RPMI8226 (cell line): Measurements from ENCODE around the gene VWA8.
"Not testable (repeated sequence)": the region's sequence is repeated elsewhere in the genome, so short reads cannot be mapped to it uniquely, and the experiment has no call there.

Experiments
- DNase-seq: peaks from one replicate; pipeline ENCODE4 v3.0.0-alpha.2; 2015

The VWA8 gene

GRCh38 chr13:41919031-41919740, 41.7 kb downstream of the VWA8 start:
- no peak for DNase-seq

- DNase-seq: peak; percentile 4
These were observed 43.3 kb downstream of the VWA8 start for GRCh38 chr13:41917641-41918040.

- DNase-seq: peak; percentile 77
These were observed 44.5 kb downstream of the VWA8 start for GRCh38 chr13:41916173-41916954.

- DNase-seq: peak; percentile 8
These were observed 45.8 kb downstream of the VWA8 start for GRCh38 chr13:41915081-41915480.

GRCh38 chr13:41914552-41914951, 46.4 kb downstream of the VWA8 start:
- DNase-seq: peak; percentile 52

GRCh38 chr13:41909506-41909905, 51.4 kb downstream of the VWA8 start:
- no peak for DNase-seq

- peak; percentile 50 for DNase-seq
These were observed 55.2 kb downstream of the VWA8 start for GRCh38 chr13:41905600-41906254.

- no peak for DNase-seq
These were observed 60.0 kb downstream of the VWA8 start for GRCh38 chr13:41900918-41901317.

- DNase-seq: not testable (repeated sequence)
These were observed 62.5 kb downstream of the VWA8 start for GRCh38 chr13:41898411-41898810.

GRCh38 chr13:41897126-41897525, 63.8 kb downstream of the VWA8 start:
- no peak for DNase-seq

GRCh38 chr13:41895478-41895877, 65.4 kb downstream of the VWA8 start:
- DNase-seq: no peak

GRCh38 chr13:41891119-41891518, 69.8 kb downstream of the VWA8 start:
- no peak for DNase-seq

- no peak for DNase-seq
These were observed 77.8 kb downstream of the VWA8 start for GRCh38 chr13:41883147-41883546.

GRCh38 chr13:41881890-41882289, 79.0 kb downstream of the VWA8 start:
- not testable (repeated sequence) for DNase-seq

- no peak for DNase-seq
These were observed 79.9 kb downstream of the VWA8 start for GRCh38 chr13:41880966-41881365.

GRCh38 chr13:41864658-41865057, 96.3 kb downstream of the VWA8 start:
- DNase-seq: no peak

- DNase-seq: not testable (repeated sequence)
These were observed 98.2 kb downstream of the VWA8 start for GRCh38 chr13:41862659-41863058.

- no peak for DNase-seq
These were observed 101.3 kb downstream of the VWA8 start for GRCh38 chr13:41859565-41859964.

- no peak for DNase-seq
These were observed 102.1 kb downstream of the VWA8 start for GRCh38 chr13:41858780-41859179.

GRCh38 chr13:41854758-41855157, 106.2 kb downstream of the VWA8 start:
- DNase-seq: no peak

- DNase-seq: no peak
These were observed 109.6 kb downstream of the VWA8 start for GRCh38 chr13:41851351-41851750.

GRCh38 chr13:41848435-41849255, 112.3 kb downstream of the VWA8 start:
- no peak for DNase-seq

GRCh38 chr13:41847216-41847615, 113.7 kb downstream of the VWA8 start:
- no peak for DNase-seq
